ENCODE data around the gene RDH13. TPM values are rescaled to one million over a fixed set of nuclear protein-coding genes. Genes with fewer than 3 reads are reported as not detected.
A peak's percentile ranks its signal among the peaks of the same experiment; 100 is the strongest.

RDH13 gene
- total RNA-seq, 1 experiment from 2014 or later, result 8.7 TPM

DNA sequence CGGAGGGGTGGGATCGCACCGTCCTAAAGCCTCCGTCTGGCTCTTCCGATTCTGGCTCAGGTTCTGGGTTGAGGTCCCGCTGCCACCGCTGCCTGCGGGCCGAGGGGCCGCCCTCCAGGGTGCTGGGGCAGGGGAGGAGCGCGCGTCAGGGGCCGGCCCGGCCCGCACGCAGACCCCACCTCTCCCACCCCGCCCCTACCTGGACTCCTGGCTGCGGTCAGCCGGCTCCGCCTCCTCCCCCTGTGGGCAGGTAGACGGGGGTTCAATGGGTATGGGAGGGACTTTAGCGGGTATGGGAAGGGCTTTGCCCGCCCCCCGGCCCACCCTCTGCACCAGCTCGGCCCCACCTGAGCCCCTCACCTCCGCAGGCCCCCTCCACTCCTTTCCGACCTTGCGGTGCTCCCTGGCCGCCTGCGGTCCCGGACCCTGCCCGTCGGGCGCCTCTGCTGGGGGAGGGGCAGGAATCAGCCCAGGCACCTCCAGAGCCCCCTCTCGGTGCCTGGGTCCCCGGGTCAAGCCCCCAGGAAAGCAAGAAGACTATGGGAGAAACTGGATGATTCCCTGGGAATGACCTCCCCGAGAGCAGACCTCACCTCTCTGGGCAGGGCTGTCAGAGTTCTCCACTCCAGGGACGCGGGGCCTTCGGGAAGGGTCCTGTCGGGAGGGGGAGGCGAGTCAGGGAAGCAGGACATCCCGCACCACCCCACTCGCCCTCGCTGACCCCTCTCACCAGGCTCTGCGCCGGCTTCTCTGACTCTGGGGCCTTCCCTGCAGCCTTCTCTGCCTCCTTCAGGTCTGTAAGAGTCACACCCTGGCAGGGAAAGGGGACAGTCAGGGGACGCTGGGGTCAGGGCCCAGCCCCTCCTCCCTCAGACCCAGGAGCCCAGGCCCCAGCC lies 29.7 kb upstream of the RDH13 start:
- DNase-seq (ENCODE audit: low read depth), result no peak

DNA sequence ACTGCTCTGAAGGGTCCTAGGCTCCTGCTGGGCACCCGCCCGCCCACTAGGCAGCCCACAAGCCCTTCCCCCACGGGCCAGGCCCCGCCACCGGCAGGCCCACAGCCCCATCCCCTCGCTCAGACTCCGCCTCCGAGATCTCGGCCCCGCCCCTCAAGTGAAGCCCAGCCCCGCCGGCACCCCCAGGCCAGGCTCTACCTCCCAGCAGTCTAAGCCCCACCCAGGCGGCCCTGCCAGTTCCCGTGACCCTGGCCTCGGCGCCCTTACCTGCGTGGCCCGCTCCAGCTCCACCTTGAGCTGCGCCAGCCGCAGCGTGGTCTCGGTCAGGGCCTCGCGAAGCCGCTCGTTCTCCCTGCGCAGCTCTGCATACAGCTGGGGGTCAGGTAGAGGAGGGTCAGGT lies 29.0 kb upstream of the RDH13 start:
- DNase-seq (ENCODE audit: low read depth), result no peak

DNA sequence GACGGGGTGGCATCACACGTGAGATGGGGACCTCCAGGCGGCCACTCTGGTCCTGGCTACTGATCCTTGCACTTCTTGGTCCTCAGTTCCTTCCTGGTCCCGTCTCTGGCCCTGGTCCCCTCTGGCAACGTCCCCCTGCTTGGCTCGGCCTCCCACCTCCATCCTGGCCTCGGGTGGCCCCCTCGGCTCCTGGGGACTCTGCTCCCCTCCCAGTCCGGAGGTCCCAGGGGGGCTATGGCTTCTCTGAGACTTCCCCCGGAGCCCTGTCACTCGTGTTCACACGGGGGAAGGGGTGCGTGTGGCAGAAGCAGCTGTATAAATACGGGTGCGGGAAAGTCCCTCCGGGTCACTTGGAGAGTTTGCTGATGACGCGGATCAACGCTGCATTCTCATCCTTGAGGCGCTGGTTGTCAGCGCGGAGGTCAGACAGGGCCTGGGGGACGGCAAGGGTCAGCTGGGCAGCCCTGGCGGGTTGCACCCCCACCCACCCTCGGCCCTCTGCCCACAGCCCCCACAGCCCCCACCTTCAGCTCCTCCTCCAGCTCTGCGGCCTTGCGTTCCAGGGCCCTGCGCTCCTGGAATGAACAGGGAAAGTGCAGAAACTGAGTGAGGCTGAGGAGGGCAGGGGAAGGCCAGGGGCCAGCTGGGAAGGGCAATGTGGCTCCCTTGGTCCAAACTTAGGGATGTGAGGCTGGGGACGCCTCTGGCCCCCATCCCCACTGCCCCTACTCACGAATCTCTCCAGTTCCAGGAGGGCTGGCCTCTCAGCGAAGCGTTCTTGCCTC lies 28.4 kb upstream of the RDH13 start:
- no peak for DNase-seq (ENCODE audit: low read depth)

- DNase-seq (ENCODE audit: low read depth), result no peak
These were observed 27.6 kb upstream of the RDH13 start for GRCh38 chr19:55090564-55090963.

GRCh38 chr19:55089342-55089944 lies 26.5 kb upstream of the RDH13 start:
- no peak for DNase-seq (ENCODE audit: low read depth)

DNA sequence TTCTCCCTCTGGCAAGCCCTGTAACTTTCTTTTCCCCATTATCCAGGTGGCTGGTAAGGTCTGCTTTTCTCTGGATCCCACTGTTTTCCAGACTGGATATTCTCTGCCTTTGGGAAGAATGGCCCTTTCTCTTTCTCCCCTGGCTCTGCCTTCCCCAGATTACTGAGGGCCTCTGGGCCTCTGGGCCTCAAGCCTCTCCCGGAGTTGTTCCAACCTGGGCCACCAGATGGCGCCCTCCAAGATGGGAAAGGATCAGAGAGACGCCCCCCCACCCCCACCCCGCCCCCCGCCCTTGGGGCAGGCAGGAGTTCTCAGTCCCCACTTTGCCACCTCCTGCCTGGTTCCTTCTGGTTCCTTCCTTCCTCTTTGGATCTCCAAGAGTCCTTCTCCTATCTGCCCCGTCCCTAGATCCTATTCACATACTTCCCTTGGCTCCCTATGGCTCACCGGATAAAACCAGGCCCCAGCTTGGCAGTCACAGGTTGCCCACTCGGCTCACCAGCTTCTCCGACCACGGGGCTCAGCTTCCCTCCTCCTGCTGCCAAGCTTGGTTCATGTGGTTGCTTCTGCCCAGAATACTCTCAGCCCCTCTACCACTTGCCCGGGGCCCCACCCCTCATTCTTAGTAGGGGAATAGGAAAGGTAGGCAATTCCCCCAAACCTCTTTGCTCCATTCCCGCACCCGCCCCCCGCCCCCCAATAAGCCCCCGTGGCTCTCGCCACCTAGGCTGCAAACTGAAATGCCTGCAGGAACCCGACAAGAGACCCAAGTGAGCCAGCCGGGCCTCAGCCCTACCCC lies 25.8 kb upstream of the RDH13 start:
- peak; percentile 52 for DNase-seq (ENCODE audit: low read depth)

DNA sequence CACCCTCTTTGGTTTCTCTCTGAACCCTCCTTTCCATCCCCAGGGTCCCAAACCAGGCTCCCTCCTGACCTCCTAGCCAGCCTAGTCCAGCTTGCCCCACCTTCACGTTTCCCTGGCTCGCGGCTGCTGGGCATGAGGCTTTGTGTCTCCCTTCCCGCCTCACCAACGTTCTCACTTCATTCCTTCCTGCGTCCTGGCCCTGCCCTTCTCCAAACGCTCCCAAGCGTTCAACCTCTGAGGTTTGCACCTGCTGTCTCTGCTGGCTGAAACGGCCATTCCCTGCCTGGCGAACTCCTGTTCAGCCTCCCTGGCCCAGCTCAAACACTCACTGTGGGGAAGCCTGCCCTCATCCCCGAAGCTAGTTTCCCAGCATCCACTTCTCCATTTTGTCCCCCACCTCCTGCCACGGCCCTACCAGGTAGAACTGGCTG lies 25.1 kb upstream of the RDH13 start:
- DNase-seq (ENCODE audit: low read depth), result no peak

DNA sequence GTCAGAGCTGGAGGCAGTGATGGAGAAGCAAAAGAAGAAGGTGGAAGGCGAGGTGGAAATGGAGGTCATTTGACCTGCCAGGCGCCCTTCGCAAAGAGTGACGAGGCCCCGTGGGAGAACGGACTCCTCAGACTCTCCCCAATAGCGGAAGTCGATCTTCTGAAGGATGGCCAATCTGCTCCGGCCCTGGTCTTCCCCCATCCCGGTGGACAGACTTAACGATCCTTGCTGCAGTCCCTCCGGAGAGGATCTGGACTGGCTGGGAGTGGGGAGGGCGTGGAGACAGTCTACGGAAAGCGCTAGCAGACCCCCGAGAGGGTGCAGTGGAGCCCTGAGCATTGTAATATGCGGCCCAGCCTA lies 24.6 kb upstream of the RDH13 start:
- no peak for DNase-seq (ENCODE audit: low read depth)

DNA sequence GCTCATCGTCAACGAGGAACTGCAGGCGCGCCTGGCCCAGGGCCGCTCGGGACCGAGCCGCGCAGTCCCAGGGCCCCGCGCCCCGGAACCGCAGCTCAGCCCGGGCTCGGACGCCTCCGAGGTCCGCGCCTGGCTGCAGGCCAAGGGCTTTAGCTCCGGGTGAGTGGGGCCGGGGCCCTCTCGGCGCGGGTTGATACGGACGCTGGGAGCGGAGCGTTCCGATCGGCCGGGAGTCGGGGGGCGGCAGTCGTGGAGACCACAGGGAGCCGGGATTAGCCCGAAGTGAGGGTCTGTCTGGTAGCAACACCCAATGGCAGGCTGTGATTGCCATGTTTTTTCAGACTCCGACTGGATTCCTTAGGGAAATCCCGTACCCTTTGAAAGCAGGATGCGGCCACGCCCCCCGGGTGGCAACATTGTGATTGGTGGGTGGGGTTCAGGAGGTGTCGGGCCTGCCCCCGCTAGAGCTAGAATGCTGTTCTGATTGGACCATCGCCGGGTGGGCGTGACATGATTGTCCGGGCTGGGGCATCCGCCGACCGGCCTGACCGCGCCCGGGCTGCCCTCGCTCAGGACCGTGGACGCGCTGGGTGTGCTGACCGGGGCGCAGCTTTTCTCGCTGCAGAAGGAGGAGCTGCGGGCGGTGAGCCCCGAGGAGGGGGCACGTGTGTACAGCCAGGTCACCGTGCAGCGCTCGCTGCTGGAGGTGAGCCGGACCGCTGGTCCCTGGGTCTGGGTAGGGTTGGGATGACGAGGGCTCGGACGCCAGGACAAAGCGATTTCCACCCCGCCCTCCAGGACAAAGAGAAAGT lies 24.0 kb upstream of the RDH13 start:
- peak; percentile 87 for DNase-seq (ENCODE audit: low read depth)

DNA sequence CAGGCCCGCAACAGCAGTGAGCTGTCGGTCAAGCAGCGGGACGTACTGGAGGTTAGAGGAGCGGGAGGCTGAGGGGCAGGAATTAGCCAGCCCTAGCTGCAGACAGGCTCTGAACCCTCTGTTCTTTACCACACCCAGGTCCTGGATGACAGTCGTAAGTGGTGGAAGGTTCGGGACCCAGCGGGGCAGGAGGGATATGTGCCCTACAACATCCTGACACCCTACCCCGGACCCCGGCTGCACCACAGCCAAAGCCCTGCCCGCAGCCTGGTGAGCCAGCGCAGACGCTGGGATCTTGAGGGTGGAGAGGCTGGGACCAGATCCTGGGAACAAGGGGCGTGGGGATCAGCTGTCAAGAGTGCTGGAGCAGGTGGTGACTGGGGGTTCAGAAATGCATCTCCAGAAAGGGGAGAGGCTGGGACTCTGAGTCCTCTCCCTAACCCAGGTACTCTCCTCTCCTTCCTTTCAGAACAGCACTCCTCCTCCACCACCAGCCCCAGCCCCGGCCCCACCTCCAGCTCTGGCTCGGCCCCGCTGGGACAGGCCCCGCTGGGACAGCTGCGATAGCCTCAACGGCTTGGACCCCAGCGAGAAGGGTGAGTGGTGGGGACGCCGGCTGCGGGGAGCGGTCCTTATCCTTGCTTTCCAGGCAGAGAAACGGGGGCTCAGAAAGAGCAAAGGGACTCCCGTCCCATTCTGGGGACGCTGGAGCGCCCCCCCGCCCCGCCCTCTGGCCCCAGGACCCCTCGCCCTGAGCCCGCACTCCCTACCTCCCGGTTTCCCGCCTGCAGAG lies 23.2 kb upstream of the RDH13 start:
- DNase-seq (ENCODE audit: low read depth), result no peak

GRCh38 chr19:55084416-55084815 lies 21.5 kb upstream of the RDH13 start:
- no peak for DNase-seq (ENCODE audit: low read depth)

DNA sequence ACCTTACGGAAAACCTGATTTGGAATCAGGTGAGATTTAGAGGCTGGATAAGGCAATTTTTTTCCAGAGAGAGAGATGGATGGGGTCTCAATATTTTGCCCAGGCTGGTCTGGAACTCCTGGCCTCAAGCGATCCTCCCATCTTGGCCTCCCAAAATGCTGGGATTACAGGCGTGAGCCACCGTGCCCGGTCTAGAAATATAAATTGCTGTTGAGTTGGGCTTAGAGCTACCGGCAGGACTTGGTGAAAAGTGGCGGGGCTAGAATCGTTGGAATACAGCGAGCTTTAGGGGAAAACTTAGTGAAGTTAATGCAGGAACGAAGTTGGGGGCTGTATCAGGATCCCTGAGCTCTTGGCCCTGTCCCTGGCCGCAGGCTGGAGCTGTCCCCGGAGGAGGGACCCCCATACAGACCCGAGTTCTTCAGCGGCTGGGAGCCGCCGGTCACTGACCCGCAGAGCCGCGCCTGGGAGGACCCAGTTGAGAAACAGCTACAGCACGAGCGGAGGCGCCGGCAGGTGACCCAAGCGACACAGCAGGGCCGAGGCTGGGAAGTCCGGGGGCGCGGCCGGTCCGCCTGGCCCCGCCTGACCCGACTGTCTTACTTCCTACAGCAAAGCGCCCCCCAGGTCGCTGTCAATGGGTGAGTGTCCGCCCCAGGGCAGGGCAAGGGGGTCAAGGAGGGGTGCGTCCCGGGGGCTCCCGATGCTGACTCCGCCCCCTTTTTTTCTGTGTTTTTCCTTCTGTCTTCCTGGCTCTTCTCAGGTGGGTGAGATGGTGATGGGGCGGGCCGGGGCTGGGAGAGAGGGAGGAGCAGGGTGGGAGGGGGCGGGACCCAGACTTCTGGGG lies 20.3 kb upstream of the RDH13 start:
- no peak for DNase-seq (ENCODE audit: low read depth)

DNA sequence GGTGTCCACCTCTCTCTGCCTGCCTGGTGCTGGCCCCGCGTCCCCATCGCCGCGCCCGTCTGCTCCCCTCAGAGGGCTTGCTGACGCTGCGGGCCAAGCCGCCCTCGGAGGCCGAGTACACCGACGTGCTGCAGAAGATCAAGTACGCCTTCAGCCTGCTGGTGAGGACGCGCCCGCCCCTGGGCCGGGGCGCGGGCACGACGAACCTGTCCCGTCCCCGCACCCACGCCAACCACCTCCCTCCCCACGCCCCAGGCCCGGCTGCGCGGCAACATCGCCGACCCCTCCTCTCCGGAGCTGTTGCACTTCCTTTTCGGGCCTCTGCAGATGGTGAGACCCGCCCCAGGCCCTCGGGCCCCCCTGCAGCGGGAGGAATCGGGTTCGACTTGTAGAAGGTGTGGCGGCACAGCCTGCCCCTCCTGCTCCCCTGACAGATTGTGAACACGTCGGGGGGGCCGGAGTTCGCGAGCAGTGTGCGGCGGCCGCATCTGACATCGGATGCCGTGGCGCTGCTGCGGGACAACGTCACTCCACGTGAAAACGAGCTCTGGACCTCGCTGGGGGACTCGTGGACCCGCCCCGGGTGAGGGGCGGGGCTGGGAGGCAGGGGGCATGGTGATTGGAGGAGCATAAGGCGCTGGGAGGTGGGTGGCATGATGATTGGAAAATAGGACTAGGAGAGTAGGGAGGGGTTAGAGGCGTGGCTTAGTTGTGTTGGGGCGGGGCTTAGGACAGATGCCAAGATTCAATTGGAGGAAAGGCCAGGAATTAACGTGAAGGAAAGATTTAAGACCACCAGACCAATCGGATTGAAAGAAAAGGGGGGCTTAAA lies 19.3 kb upstream of the RDH13 start:
- peak; percentile 43 for DNase-seq (ENCODE audit: low read depth)

- DNase-seq (ENCODE audit: low read depth), result no peak
These were observed 18.7 kb upstream of the RDH13 start for GRCh38 chr19:55081770-55082019.

DNA sequence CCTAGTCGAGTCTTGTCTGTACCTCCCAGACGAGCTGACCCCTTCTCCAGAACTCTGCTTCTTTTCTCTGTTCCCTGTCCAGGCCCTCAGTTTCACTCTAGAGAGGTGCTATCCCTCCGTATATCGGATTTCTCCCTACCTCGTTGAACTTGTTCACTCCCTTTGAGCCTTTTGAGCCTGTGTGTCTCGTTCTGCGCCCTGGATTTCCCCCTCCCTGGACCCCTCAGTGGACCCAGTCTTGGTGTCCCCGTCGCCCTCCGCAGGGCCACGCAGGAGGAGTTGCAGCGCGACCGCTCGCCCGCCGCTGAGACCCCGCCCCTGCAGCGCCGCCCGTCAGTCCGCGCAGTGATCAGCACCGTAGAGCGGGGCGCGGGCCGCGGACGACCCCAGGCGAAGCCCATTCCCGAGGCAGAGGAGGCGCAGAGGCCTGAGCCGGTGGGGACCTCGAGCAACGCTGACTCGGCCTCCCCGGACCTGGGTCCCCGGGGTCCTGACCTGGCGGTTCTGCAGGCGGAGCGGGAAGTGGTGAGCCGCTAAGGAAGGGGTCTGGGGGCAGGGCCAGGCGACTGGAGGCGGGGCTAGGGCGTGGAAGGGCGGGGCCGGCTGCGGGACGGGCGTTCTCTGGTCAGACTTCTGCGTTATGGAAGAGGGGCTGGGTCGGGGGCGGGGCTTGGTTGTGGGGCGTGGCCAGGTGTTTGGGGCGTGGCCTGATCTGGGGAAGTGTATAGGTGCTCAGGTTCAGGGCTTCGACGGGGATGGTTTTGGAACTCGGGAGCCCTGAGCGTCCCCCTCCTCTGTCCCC lies 18.2 kb upstream of the RDH13 start:
- DNase-seq (ENCODE audit: low read depth), result peak; percentile 48

GRCh38 chr19:55080121-55080967 lies 17.4 kb upstream of the RDH13 start:
- DNase-seq (ENCODE audit: low read depth), result peak; percentile 41

Data from LHCN-M2 (cell line).